H1 (cell line): ENCODE data around the gene ME3. TPM values are rescaled to one million over a fixed set of nuclear protein-coding genes. Genes with fewer than 3 reads are reported as not detected.

Source experiments
- CTCF ChIA-PET: fragments of 300-600 bp; sonication (Branson Sonifier 250); formaldehyde crosslinking; loops from one replicate; lab custom pipeline; 2021; ENCODE audit not compliant: partially characterized antibody; lab: Charles Lee
- POLR2A ChIA-PET: fragments of 300-600 bp; sonication (Branson Sonifier 250); formaldehyde crosslinking; loops from one replicate; lab custom pipeline; 2021; ENCODE audit warnings: inconsistent platforms; ENCODE audit not compliant: partially characterized antibody; lab: Charles Lee
- DNase-seq, 2 experiments: peaks; one replicate each; pipeline versions ENCODE4 v3.0.0 to v3.0.0-alpha.2; 2010 to 2022; ENCODE audit warnings: low spot score in 2 of 2, low read depth in 1 of 2, mixed read lengths in 1 of 2
- FAIRE-seq: peaks from 2 replicates; lab custom pipeline; 2011; peaks lifted over from hg19 to GRCh38; lab: Jason Lieb, UNC
- H2AFZ ChIP-seq: 2 replicates; pipeline ENCODE4 v1.8.1; 2012; ENCODE audit warnings: low read length, inconsistent platforms
- H2AK5ac ChIP-seq: 2 replicates; pipeline ENCODE4 v1.6.1; 2013; ENCODE audit warnings: low read depth, low read length
- H2BK120ac ChIP-seq: replicated peaks from 2 replicates; pipeline ENCODE3; 2013; ENCODE audit warnings: low read depth, low read length, inconsistent platforms
- H2BK12ac ChIP-seq: 2 replicates; pipeline ENCODE4 v1.6.1; 2013; ENCODE audit warnings: low read depth, low read length
- H2BK15ac ChIP-seq: 2 replicates; pipeline ENCODE4 v1.6.1; 2013; ENCODE audit warnings: low read length
- H2BK20ac ChIP-seq: 2 replicates; pipeline ENCODE4 v1.6.1; 2013; ENCODE audit warnings: low read length
- H2BK5ac ChIP-seq: 2 replicates; pipeline ENCODE4 v1.6.1; 2013; ENCODE audit warnings: low read depth, low read length
- H3K14ac ChIP-seq: 2 replicates; pipeline ENCODE4 v1.6.1; 2013; ENCODE audit warnings: inconsistent platforms; ENCODE audit not compliant: insufficient read length
- H3K18ac ChIP-seq: 2 replicates; pipeline ENCODE4 v1.6.1; 2013; ENCODE audit warnings: low read length; ENCODE audit errors: extremely low read depth
- H3K23ac ChIP-seq: 2 replicates; pipeline ENCODE4 v1.6.1; 2013; ENCODE audit warnings: inconsistent platforms; ENCODE audit not compliant: insufficient read length
- H3K23me2 ChIP-seq: 2 replicates; pipeline ENCODE4 v1.6.1; 2013; ENCODE audit warnings: low read depth, low read length
- H3K27ac ChIP-seq: 2 replicates; pipeline ENCODE4 v1.6.1; 2011; ENCODE audit warnings: low read depth, low read length, inconsistent platforms
- H3K27me3 ChIP-seq, 4 experiments: replicated peaks in 1 of 4; 1 replicate in 1 of 4; 2 replicates in 3 of 4; pipeline versions ENCODE4 v1.6.1 to v1.8.1; 2011 to 2013; ENCODE audit warnings: low read length in 3 of 4, mild to moderate bottlenecking in 3 of 4, inconsistent platforms in 2 of 4, mixed read lengths in 2 of 4, moderate library complexity in 1 of 4; ENCODE audit not compliant: control insufficient read depth in 3 of 4, insufficient read depth in 3 of 4; ENCODE audit errors: extremely low read depth in 1 of 4
- H3K36me3 ChIP-seq, 4 experiments: 2 replicates each; pipeline versions ENCODE4 v1.6.1 to v1.8.1; 2011 to 2013; ENCODE audit warnings: mild to moderate bottlenecking in 4 of 4, low read length in 3 of 4, moderate library complexity in 2 of 4, control low read depth in 1 of 4, inconsistent platforms in 1 of 4; ENCODE audit not compliant: insufficient read depth in 4 of 4, control insufficient read depth in 2 of 4
- H3K4ac ChIP-seq: replicated peaks from 2 replicates; pipeline ENCODE3; 2013; ENCODE audit warnings: low read length, low read depth, mixed read lengths, inconsistent platforms; ENCODE audit not compliant: insufficient read length
- H3K4me1 ChIP-seq, 4 experiments: replicated peaks in 1 of 4; 1 replicate in 1 of 4; 2 replicates in 3 of 4; pipeline versions ENCODE4 v1.6.1 to v1.8.1; 2011 to 2013; ENCODE audit warnings: low read length in 3 of 4, inconsistent platforms in 2 of 4, mixed read lengths in 1 of 4; ENCODE audit not compliant: insufficient read depth in 4 of 4, control insufficient read depth in 3 of 4
- H3K4me2 ChIP-seq, 2 experiments: 2 replicates each; pipeline versions ENCODE4 v1.6.1 to v1.8.1; 2011 to 2013; ENCODE audit warnings: low read depth in 2 of 2, low read length in 2 of 2, control low read depth in 1 of 2, inconsistent platforms in 1 of 2, mild to moderate bottlenecking in 1 of 2; ENCODE audit not compliant: insufficient read depth in 1 of 2
- H3K4me3 ChIP-seq, 4 experiments: fragments of 200-600, 300-600 bp in 1 of 4; sonication (generic), shearing (Covaris generic), sonication (Bioruptor Twin) in 1 of 4; 2 replicates each; pipeline versions ENCODE4 v1.5.1 to v1.8.1; 2011 to 2016; ENCODE audit warnings: low read length in 4 of 4, low read depth in 3 of 4, control low read depth in 2 of 4, inconsistent platforms in 2 of 4, mild to moderate bottlenecking in 2 of 4, mixed read lengths in 1 of 4, moderate library complexity in 1 of 4; ENCODE audit not compliant: insufficient read depth in 2 of 4; ENCODE audit errors: extremely low read depth in 1 of 4
- H3K56ac ChIP-seq: replicated peaks from 2 replicates; pipeline ENCODE3; 2013; ENCODE audit warnings: low read depth, mild to moderate bottlenecking, mixed read lengths, low read length, inconsistent platforms; ENCODE audit not compliant: insufficient read length
- H3K79me1 ChIP-seq: 2 replicates; pipeline ENCODE4 v1.6.1; 2013; ENCODE audit warnings: low read depth, low read length, control low read depth
- H3K79me2 ChIP-seq, 2 experiments: 2 replicates each; pipeline versions ENCODE4 v1.6.1 to v1.8.1; 2012 to 2013; ENCODE audit warnings: low read length in 2 of 2, mild to moderate bottlenecking in 2 of 2, inconsistent platforms in 1 of 2; ENCODE audit not compliant: insufficient read depth in 2 of 2, control insufficient read depth in 1 of 2
- H3K9ac ChIP-seq, 4 experiments: replicated peaks in 1 of 4; 1 replicate in 1 of 4; 2 replicates in 3 of 4; pipeline versions ENCODE4 v1.6.1 to v1.8.1; 2011 to 2013; ENCODE audit warnings: low read depth in 3 of 4, low read length in 3 of 4, control low read depth in 2 of 4, mild to moderate bottlenecking in 2 of 4, moderate library complexity in 2 of 4, inconsistent platforms in 1 of 4; ENCODE audit errors: extremely low read depth in 1 of 4
- H3K9me3 ChIP-seq, 2 experiments: 2 replicates each; pipeline versions ENCODE4 v1.6.1 to v1.8.1; 2012 to 2013; ENCODE audit warnings: mild to moderate bottlenecking in 2 of 2, moderate library complexity in 2 of 2, control low read depth in 1 of 2, inconsistent platforms in 1 of 2, low read depth in 1 of 2, low read length in 1 of 2, mixed read lengths in 1 of 2; ENCODE audit not compliant: insufficient read depth in 2 of 2
- H4K20me1 ChIP-seq, 2 experiments: replicated peaks in 1 of 2; 2 replicates each; pipeline versions ENCODE3 to v1.8.1; 2011 to 2013; ENCODE audit warnings: inconsistent platforms in 2 of 2, low read length in 2 of 2, mild to moderate bottlenecking in 1 of 2; ENCODE audit not compliant: insufficient read depth in 2 of 2, control insufficient read depth in 1 of 2
- H4K5ac ChIP-seq: 2 replicates; pipeline ENCODE4 v1.6.1; 2013; ENCODE audit warnings: low read length, low read depth, mixed read lengths, inconsistent platforms; ENCODE audit not compliant: insufficient read length
- H4K8ac ChIP-seq: 2 replicates; pipeline ENCODE4 v1.8.0; 2013; ENCODE audit warnings: mild to moderate bottlenecking, moderate library complexity, low read length, inconsistent platforms; ENCODE audit not compliant: insufficient read depth; ENCODE audit errors: extremely low read depth
- H4K91ac ChIP-seq: replicated peaks from 2 replicates; pipeline ENCODE3; 2013; ENCODE audit warnings: low read length, mixed read lengths, inconsistent platforms; ENCODE audit not compliant: insufficient read length
- BRCA1 ChIP-seq: IDR thresholded peaks from 2 replicates; pipeline ENCODE4 v1.6.1; 2012; ENCODE audit warnings: low read depth, low read length, improper control_type of control experiment
- CBX5 ChIP-seq: fragments of 300-800, 300-1000 bp; sonication (generic); IDR thresholded peaks from 2 replicates; pipeline ENCODE4 v1.7.1; 2016; ENCODE audit warnings: antibody characterized with exemption, low read length, low read depth
- EGR1 ChIP-seq: IDR thresholded peaks from 2 replicates; pipeline ENCODE4 v1.6.1; 2011; ENCODE audit warnings: low read depth, low read length, borderline replicate concordance
- SIX5 ChIP-seq: IDR thresholded peaks from 2 replicates; pipeline ENCODE4 v1.6.1; 2011; ENCODE audit warnings: mild to moderate bottlenecking, low read depth, low read length
- WGBS, 2 experiments: shearing (Covaris generic) in 1 of 2; methylation state at CpG; one replicate each; pipeline versions ENCODE4 v1.1.6 to v1.1.7; 2013 to 2015; ENCODE audit warnings: low lambda C conversion rate in 2 of 2, mixed read lengths in 2 of 2, inconsistent platforms in 1 of 2, low coverage in 1 of 2, missing lambda C conversion rate in 1 of 2; ENCODE audit not compliant: insufficient replicate concordance in 2 of 2, insufficient coverage in 1 of 2, insufficient read length in 1 of 2; ENCODE audit errors: extremely low coverage in 1 of 2, missing lambda C conversion rate in 1 of 2; 5-methylcytosine and 5-hydroxymethylcytosine counted together
- polyA plus RNA-seq, 7 experiments: library from polyadenylated mRNA; depleted of rRNA in 3 of 7; stranded (reverse) in 5 of 7; unstranded in 2 of 7; fragments of >200 nt in 5 of 7; fragments of 200-250 nt in 2 of 7; gene quantifications; 1 replicate in 5 of 7; 2 replicates in 1 of 7; 4 replicates in 1 of 7; pipeline versions ENCODE4 v1.2.1 to v1.2.3, GENCODE V29; 2011 to 2013; ENCODE audit warnings: missing spikeins in 2 of 7, mixed read lengths in 2 of 7
- total RNA-seq: library from RNA; stranded (reverse); fragmentation: NEBNext Ultra II Directional; extraction: Animal tissue kit (Norgen Biotek cat#: 25700); gene quantifications from 2 replicates; pipeline ENCODE4 v1.2.1, GENCODE V29; 2021
- TF ChIP-seq, protein P1 (sequence below): IDR thresholded peaks from 2 replicates; pipeline ENCODE4 v1.6.1; 2012; ENCODE audit warnings: inconsistent platforms
- TF ChIP-seq, protein P2 (sequence below): IDR thresholded peaks from 2 replicates; pipeline ENCODE4 v1.6.1; 2011; ENCODE audit warnings: low read length, improper control_type of control experiment
- TF ChIP-seq, protein P3 (sequence below): IDR thresholded peaks from 2 replicates; pipeline ENCODE4 v1.6.1; 2011; ENCODE audit warnings: low read depth, mild to moderate bottlenecking, low read length; ENCODE audit not compliant: insufficient read depth

The ME3 gene
- total and polyA plus RNA-seq, 2 of the 8 experiments (the other 6 are each of a cell fraction or from before 2014, with no cell fraction given): 1.5 to 2.8 TPM

DNA sequence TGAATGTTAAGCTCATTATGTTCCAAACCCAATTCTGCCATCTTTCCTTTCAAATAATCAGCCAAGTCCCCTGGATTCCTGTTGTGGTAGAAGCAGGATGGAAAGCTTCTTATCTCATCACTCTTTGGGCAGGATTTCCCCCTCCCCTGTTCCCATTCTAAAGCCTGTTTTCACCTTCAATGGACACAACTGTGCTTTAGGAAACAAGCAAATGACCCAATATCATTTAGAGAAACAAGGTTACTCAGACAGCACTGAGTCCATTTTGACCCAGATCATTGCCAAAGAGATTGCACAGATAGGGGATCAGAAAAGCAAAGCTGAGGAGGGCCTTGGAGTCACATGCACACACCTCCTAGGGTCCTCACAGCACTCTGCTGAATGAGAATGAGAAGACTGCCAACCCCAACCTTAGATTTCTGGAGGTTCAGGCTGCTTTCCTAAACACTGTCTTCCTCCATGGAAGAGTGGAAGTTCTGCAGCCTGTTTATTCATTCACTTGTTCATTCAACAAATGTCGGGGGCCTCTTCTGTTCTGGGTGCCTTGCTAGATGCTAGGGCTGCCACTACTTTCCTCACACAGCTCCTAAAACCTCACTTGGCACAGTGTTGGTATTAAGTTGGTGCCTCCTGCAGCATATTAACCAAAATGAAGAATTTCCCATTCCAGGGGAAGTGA, 95.3 kb downstream of the ME3 start:
- no peak overlapping the region for H2BK12ac ChIP-seq
- H3K79me2 ChIP-seq: no peaks in the 10 kb centered on the region
- ChIA-PET CTCF (interaction anchor here (0.7 to 6.5 kb wide), 4 partner anchors 9 to 173 kb away, joined by 3 to 27 read pairs (median 3); no protein-coding TSS in a partner anchor), POLR2A (no interaction called here)
- no peaks in the 10 kb centered on the region for H3K9me3 ChIP-seq
- H2BK15ac ChIP-seq: no peak overlapping the region
- no peak overlapping the region for H3K18ac ChIP-seq
- no peak overlapping the region for H3K4me2 ChIP-seq
- H3K4me3 ChIP-seq: no peak overlapping the region
- no peak overlapping the region for H2BK20ac ChIP-seq
- no peak overlapping the region for H3K56ac ChIP-seq
- no peak overlapping the region for H3K23ac ChIP-seq
- no peak overlapping the region for H3K27ac ChIP-seq
- H2BK120ac ChIP-seq: no peak overlapping the region
- no peak overlapping the region for H3K9ac ChIP-seq
- no peak overlapping the region for H3K14ac ChIP-seq
- no peak overlapping the region for H4K91ac ChIP-seq
- FAIRE-seq (no peak), DNase-seq (no peak)
- no peak overlapping the region for H3K4ac ChIP-seq
- 91% methylated on average over 1 of the region's 1 CpG; no CpG with 5 or more reads in 1 of the 2 experiments for WGBS, 2 experiments
- no peaks in the 10 kb centered on the region for H3K27me3 ChIP-seq
- no peaks in the 10 kb centered on the region for H3K79me1 ChIP-seq
- no peaks in the 10 kb centered on the region for H4K20me1 ChIP-seq
- H4K5ac ChIP-seq: no peak overlapping the region
- H3K36me3 ChIP-seq: no peaks in the 10 kb centered on the region
- no peaks in the 10 kb centered on the region for H3K23me2 ChIP-seq
- no peak overlapping the region for H2AK5ac ChIP-seq
- H2AFZ ChIP-seq: no peak overlapping the region
- TF ChIP-seq, protein P1, sequence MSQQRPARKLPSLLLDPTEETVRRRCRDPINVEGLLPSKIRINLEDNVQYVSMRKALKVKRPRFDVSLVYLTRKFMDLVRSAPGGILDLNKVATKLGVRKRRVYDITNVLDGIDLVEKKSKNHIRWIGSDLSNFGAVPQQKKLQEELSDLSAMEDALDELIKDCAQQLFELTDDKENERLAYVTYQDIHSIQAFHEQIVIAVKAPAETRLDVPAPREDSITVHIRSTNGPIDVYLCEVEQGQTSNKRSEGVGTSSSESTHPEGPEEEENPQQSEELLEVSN: no peak
- no peak for TF ChIP-seq BRCA1
- TF ChIP-seq, protein P2, sequence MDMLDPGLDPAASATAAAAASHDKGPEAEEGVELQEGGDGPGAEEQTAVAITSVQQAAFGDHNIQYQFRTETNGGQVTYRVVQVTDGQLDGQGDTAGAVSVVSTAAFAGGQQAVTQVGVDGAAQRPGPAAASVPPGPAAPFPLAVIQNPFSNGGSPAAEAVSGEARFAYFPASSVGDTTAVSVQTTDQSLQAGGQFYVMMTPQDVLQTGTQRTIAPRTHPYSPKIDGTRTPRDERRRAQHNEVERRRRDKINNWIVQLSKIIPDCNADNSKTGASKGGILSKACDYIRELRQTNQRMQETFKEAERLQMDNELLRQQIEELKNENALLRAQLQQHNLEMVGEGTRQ: no peak
- TF ChIP-seq SIX5: no peak
- no peak for TF ChIP-seq EGR1
- TF ChIP-seq, protein P3, sequence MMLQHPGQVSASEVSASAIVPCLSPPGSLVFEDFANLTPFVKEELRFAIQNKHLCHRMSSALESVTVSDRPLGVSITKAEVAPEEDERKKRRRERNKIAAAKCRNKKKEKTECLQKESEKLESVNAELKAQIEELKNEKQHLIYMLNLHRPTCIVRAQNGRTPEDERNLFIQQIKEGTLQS: no peak
- no peak for TF ChIP-seq CBX5
- no peak overlapping the region for H4K8ac ChIP-seq
- no peak overlapping the region for H2BK5ac ChIP-seq
- no peaks in the 10 kb centered on the region for H3K4me1 ChIP-seq
